Dedifferentiated amniotic fluid mesenchymal stem cell (primary cell): ENCODE measurements around the gene PTGR2.
"Not testable (repeated sequence)": the region's sequence is repeated elsewhere in the genome, so short reads cannot be mapped to it uniquely, and the experiment has no call there.

Experiments
- DNase-seq: peaks from one replicate; pipeline ENCODE4 v3.0.0-alpha.2; 2016; ENCODE audit errors: extremely low spot score

PTGR2 gene

DNA sequence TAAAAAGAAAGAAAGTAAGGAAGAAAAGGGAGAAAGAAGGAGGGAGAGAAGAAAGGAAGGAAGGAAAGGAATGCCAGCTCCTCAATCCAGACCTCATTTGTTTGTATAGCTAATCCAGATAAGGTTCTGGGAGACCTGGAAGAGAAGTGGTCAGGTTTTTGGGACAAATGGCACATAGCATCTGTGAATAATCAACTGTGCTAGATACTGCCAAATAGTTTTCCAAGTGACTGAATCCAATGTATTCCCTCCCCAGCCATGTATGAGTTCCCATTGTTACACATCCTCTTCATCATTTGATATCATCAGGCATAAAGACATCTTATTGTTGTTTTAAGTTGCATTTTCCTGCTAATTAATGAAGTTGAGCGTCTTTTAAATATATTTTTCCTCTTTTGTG, 18.6 kb upstream of the PTGR2 start:
- DNase-seq, result peak; percentile 69

GRCh38 chr14:73833530-73834260, 17.9 kb upstream of the PTGR2 start:
- peak; percentile 76 for DNase-seq

GRCh38 chr14:73834261-73834625, 17.4 kb upstream of the PTGR2 start:
- no peak for DNase-seq

- DNase-seq, result not testable (repeated sequence)
These were observed 13.2 kb upstream of the PTGR2 start for GRCh38 chr14:73838293-73839034.

- DNase-seq, result no peak
These were observed 9.4 kb upstream of the PTGR2 start for GRCh38 chr14:73842201-73842600.

DNA sequence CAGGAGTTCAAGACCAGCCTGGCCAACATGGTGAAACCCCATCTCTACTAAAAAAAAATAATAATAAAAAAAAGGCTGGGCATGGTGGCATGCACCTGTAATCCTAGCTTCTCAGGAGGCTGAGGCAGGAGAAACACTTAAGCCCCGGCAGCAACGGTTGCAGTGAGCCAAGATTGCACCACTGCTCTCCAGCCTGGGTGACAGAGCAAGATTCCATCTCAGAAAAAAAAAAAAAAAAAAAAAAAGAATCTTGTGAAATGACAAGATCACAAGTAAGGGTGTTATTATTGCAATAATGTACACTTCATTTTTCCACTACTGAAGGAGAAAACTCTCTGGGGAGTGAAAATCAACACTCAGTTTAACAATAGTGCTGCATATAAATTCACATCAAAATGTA, 8.8 kb upstream of the PTGR2 start:
- no peak for DNase-seq

- no peak for DNase-seq
These were observed 8.3 kb upstream of the PTGR2 start for GRCh38 chr14:73843296-73843695.

DNA sequence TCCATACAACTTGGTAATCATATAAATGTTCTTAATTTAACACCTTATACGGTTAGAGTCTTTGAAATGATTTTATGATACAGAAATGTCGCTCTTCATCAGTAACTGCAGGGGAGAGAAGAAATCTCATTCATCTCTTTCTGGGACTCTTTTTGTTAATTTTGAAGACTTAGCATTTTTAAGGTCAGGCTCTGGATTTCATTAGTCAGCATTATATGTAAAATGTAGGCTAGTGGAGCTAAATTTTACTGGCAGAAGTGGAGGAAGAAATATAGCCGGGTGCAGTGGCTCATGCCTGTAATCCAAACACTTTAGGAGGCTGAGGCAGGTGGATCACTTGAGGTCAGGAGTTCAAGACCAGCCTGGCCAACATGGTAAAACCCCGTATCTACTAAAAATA, 4.7 kb upstream of the PTGR2 start:
- no peak for DNase-seq

GRCh38 chr14:73851000-73851399, 631 bp upstream of the PTGR2 start:
- no peak for DNase-seq

- DNase-seq, result no peak
These were observed 7.5 kb downstream of the PTGR2 start for GRCh38 chr14:73859145-73859544.

DNA sequence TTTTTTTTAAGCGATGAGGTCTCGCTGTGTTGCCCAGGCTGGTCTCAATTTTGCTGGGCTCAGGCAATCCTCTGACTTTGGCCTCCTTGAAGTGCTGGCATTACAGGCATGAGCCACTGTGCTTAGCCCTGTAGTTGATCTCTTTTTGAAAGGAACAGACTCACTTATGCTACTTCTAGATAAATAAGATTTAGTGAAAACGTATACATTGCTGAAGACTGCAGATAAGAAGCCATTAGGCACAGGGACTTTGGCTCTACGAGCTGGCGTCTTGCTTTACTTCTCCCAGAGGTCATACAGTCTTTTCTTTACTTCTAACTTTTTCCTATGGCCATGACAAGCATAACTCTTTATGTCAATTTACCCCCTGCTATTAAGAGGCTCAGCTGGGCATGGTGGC, 9.4 kb downstream of the PTGR2 start:
- no peak for DNase-seq

GRCh38 chr14:73862480-73862879, 10.8 kb downstream of the PTGR2 start:
- DNase-seq, result no peak

DNA sequence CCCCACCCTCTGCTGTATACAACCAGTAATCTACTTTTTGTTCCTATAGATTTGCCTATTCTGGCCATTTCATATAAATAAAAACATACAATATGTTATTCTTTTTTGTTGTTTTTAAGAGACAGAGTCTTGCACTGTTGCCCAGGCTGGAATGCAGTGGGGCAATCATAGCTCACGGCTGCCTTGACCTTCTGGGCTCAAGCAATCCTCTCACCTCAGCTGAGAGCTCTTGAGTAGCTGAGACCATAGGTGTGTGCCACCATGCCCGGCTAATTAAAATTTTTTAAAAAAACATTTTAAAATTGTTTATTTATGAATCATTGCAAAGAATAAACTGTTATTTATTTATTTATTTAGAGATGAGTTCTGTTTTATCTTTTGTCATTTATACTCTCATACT, 11.6 kb downstream of the PTGR2 start:
- DNase-seq, result no peak

GRCh38 chr14:73865534-73866113, 14.0 kb downstream of the PTGR2 start:
- DNase-seq, result no peak

- not testable (repeated sequence) for DNase-seq
These were observed 18.1 kb downstream of the PTGR2 start for GRCh38 chr14:73869754-73870153.

DNA sequence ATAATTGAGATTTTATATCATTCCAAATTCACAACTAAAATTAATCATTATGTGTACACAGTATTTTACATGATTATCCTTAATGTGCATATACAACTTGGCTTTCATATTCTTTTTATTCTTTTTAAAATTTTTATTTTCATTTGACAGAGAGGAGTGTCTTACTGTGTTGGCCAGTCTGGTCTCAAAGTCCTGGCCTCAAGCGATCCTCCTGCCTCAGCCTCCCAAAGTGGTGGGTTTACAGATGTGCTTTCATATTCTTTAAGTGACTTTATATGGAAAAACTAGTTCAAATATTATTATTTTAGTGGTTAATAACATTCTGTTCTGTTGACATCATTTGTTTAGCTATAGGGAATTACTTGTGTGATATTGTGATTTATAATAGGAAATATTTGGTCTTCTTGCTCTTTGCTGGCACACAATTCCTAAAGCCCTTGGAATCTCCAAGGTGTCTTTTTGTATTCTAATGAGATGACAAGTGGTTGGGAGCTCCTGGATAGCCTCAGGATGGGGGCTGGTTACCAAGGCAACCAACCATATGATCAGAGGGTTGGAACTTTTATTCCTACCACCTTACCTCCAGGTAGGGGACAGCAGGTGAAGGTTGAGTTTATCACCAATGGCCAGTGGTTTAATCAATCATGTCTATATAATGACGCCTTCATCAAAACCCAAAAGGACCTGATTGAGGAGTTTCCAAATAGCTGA, 19.0 kb downstream of the PTGR2 start:
- DNase-seq, result no peak

DNA sequence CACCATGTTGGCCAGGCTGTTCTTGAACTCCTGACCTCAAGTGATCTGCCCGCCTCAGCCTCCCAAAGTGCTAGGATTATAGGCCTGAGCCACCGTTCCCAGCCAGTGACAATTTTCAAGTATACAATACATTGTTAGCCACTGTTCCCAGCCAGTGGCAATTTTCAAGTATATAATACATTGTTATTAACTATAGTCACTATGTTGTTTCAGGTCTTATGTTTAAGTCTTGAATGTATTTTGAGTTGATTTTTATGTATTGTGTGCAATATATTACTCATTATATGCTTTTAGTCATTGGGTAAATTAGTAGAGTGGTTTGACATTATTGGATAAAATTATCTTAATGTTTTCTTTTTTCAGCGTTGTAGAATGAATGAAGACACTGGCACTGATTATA, 22.0 kb downstream of the PTGR2 start:
- no peak for DNase-seq

DNA sequence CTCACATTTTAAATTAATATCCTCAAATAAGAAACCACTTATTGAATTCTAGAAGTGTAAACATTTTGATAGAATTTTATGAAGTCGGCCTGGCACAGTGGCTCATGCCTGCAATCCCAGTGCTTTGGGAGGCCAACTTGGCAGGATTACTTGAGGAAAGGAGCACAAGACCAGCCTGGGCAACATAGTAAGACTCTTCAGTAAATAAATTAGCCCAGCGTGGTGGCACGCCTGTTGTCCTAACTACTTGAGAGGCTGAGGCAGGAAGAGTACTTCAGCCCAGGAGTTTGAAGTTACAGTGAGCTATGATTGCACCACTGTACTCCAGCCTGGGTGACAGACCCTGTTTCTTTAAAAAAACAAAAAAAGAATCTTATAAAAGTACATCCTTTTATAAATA, 26.2 kb downstream of the PTGR2 start:
- no peak for DNase-seq

GRCh38 chr14:73878436-73878835, 26.8 kb downstream of the PTGR2 start:
- DNase-seq, result no peak

GRCh38 chr14:73879027-73879426, 27.4 kb downstream of the PTGR2 start:
- no peak for DNase-seq

DNA sequence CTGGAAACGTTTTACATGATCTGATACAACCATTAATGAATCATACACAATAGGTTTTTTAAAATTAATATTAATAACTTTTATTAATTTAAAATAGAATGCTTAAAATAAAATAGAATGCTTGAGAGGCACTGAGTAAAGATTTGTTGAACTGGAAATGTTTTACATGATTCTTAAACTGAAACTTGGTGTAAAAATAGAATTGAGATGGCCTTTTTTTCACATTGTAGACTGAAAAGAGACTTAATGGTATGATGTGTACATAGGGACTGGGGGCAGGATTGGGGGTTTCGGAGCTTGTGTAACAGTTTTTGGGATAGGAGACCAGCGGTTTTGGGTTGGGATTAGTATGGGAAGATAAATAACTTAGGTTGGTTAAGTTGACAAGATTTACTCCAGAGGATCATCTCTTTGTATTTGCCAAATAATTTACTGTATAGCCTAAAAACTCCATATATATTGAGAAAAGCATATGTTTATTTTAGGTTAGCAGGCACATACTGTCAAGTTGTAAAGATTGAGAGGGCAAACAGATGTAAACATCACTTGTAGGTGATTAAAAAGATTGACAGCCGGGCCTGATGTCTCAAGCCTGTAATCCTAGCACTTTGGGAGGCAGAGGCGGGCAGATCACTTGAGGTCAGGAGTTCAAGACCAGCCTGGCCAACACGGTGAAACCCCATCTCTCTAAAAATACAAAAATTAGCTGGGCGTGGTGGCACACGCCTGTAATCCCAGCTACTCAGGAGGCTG, 33.0 kb downstream of the PTGR2 start:
- DNase-seq, result no peak
